ENCODE results near the gene OR4C5. TPM values are rescaled to one million over a fixed set of nuclear protein-coding genes. Genes with fewer than 3 reads are reported as not detected.
"Not testable (repeated sequence)": the region's sequence is repeated elsewhere in the genome, so short reads cannot be mapped to it uniquely, and the experiment has no call there.

The OR4C5 gene
- not detected for total RNA-seq

- DNase-seq, result no peak
- CTCF ChIA-PET, result no interaction called here
- peaks cover 2% of the 10 kb centered on the region for H3K9me3 Mint-ChIP-seq
- H3K4me1 Mint-ChIP-seq (ENCODE audit: low read depth), result no peaks in the 10 kb centered on the region
- POLR2A ChIA-PET, result no interaction called here
- intact Hi-C loops (cut with micrococcal nuclease), result no loop called here
- H3K27ac Mint-ChIP-seq, result no peak within 1 kb of the TSS
- H3K36me3 Mint-ChIP-seq, result no peaks in the 10 kb centered on the region
- no peak within 1 kb of the TSS for H3K4me3 Mint-ChIP-seq
- no peaks in the 10 kb centered on the region for H3K27me3 Mint-ChIP-seq
Observed at GRCh38 chr11:48366365-48366764, at the start of gene OR4C5. Gene OR4C5, minus strand, starts transcription at chr11:48366465. Its CDS starts 0 bp downstream, at chr11:48366465.

GRCh38 chr11:48384670-48385069, 18.4 kb upstream of the OR4C5 start:
- no peak overlapping the region for H3K4me3 Mint-ChIP-seq
- CTCF ChIA-PET, result no interaction called here
- intact Hi-C loops (cut with micrococcal nuclease), result no loop called here
- H3K4me1 Mint-ChIP-seq (ENCODE audit: low read depth), result no peaks in the 10 kb centered on the region
- POLR2A ChIA-PET, result no interaction called here
- H3K27me3 Mint-ChIP-seq, result no peaks in the 10 kb centered on the region
- DNase-seq, result no peak
- H3K36me3 Mint-ChIP-seq, result peaks cover 9% of the 10 kb centered on the region
- no peak overlapping the region for H3K27ac Mint-ChIP-seq
- peaks cover 42% of the 10 kb centered on the region for H3K9me3 Mint-ChIP-seq

- H3K36me3 Mint-ChIP-seq; H3K4me1 Mint-ChIP-seq (ENCODE audit: low read depth); DNase-seq; H3K27ac Mint-ChIP-seq; H3K4me3 Mint-ChIP-seq; intact Hi-C loops (cut with micrococcal nuclease); CTCF ChIA-PET; H3K27me3 Mint-ChIP-seq; POLR2A ChIA-PET: not testable (repeated sequence)
- H3K9me3 Mint-ChIP-seq, result peaks cover 45% of the 10 kb centered on the region
Observed at GRCh38 chr11:48384151-48384550, 17.9 kb upstream of the OR4C5 start.

- H3K36me3 Mint-ChIP-seq; H3K4me3 Mint-ChIP-seq; CTCF ChIA-PET; H3K9me3 Mint-ChIP-seq; H3K27me3 Mint-ChIP-seq; intact Hi-C loops (cut with micrococcal nuclease); POLR2A ChIA-PET; H3K4me1 Mint-ChIP-seq (ENCODE audit: low read depth); DNase-seq; H3K27ac Mint-ChIP-seq: not testable (repeated sequence)
Observed at GRCh38 chr11:48361289-48361688, 5.0 kb downstream of the OR4C5 start.

- peaks cover 4% of the 10 kb centered on the region for H3K36me3 Mint-ChIP-seq
- H3K4me1 Mint-ChIP-seq (ENCODE audit: low read depth), result no peaks in the 10 kb centered on the region
- peaks cover 16% of the 10 kb centered on the region for H3K9me3 Mint-ChIP-seq
- H3K4me3 Mint-ChIP-seq, result no peak overlapping the region
- ChIA-PET CTCF (no interaction called here), POLR2A (no interaction called here)
- no peaks in the 10 kb centered on the region for H3K27me3 Mint-ChIP-seq
- intact Hi-C loops (cut with micrococcal nuclease), result loop anchor here (5.0 kb wide), 1 partner anchor 1673 kb away; no protein-coding TSS in a partner anchor
- DNase-seq, result no peak
- no peak overlapping the region for H3K27ac Mint-ChIP-seq
Observed at GRCh38 chr11:48354677-48355076, 11.6 kb downstream of the OR4C5 start.

GRCh38 chr11:48354013-48354412, 12.3 kb downstream of the OR4C5 start:
- intact Hi-C loops (cut with micrococcal nuclease), result no loop called here
- ChIA-PET POLR2A (no interaction called here), CTCF (no interaction called here)
- no peaks in the 10 kb centered on the region for H3K4me1 Mint-ChIP-seq (ENCODE audit: low read depth)
- no peak for DNase-seq
- H3K4me3 Mint-ChIP-seq, result no peak overlapping the region
- no peaks in the 10 kb centered on the region for H3K27me3 Mint-ChIP-seq
- H3K27ac Mint-ChIP-seq, result no peak overlapping the region
- H3K9me3 Mint-ChIP-seq, result peaks cover 21% of the 10 kb centered on the region
- peaks cover 5% of the 10 kb centered on the region for H3K36me3 Mint-ChIP-seq

- H3K27ac Mint-ChIP-seq; POLR2A ChIA-PET; H3K27me3 Mint-ChIP-seq; H3K4me3 Mint-ChIP-seq; intact Hi-C loops (cut with micrococcal nuclease); DNase-seq; CTCF ChIA-PET: not testable (repeated sequence)
- Mint-ChIP-seq H3K4me1 (ENCODE audit: low read depth) (peaks cover 28% of the 10 kb centered on the region), H3K9me3 (peaks cover 52% of the 10 kb centered on the region), H3K36me3 (peaks cover 19% of the 10 kb centered on the region)
Observed at GRCh38 chr11:48346286-48346685, 20.0 kb downstream of the OR4C5 start.

- POLR2A ChIA-PET; H3K27ac Mint-ChIP-seq; DNase-seq; intact Hi-C loops (cut with micrococcal nuclease); CTCF ChIA-PET; H3K27me3 Mint-ChIP-seq; H3K4me3 Mint-ChIP-seq: not testable (repeated sequence)
- Mint-ChIP-seq H3K9me3 (peaks cover 22% of the 10 kb centered on the region), H3K36me3 (peaks cover 11% of the 10 kb centered on the region), H3K4me1 (ENCODE audit: low read depth) (peaks cover 35% of the 10 kb centered on the region)
Observed at GRCh38 chr11:48342505-48342904, 23.8 kb downstream of the OR4C5 start.

- ChIA-PET CTCF (no interaction called here), POLR2A (no interaction called here)
- peaks cover 15% of the 10 kb centered on the region for H3K9me3 Mint-ChIP-seq
- no peak overlapping the region for H3K4me3 Mint-ChIP-seq
- H3K27ac Mint-ChIP-seq, result no peak overlapping the region
- peaks cover 29% of the 10 kb centered on the region for H3K4me1 Mint-ChIP-seq (ENCODE audit: low read depth)
- intact Hi-C loops (cut with micrococcal nuclease), result no loop called here
- peaks cover 7% of the 10 kb centered on the region for H3K36me3 Mint-ChIP-seq
- no peaks in the 10 kb centered on the region for H3K27me3 Mint-ChIP-seq
- DNase-seq, result no peak
Observed at GRCh38 chr11:48341466-48341865, 24.8 kb downstream of the OR4C5 start.

- CTCF ChIA-PET; H3K36me3 Mint-ChIP-seq; H3K9me3 Mint-ChIP-seq; DNase-seq; H3K4me1 Mint-ChIP-seq (ENCODE audit: low read depth); H3K4me3 Mint-ChIP-seq; H3K27me3 Mint-ChIP-seq; H3K27ac Mint-ChIP-seq; POLR2A ChIA-PET: not testable (repeated sequence)
- intact Hi-C loops (cut with micrococcal nuclease), result loop anchor here (10.0 kb wide), 1 partner anchor 1730 kb away; no protein-coding TSS in a partner anchor
Observed at GRCh38 chr11:48324620-48325019, 41.6 kb downstream of the OR4C5 start, which contains the start of gene OR4C3. Gene OR4C3, plus strand, starts transcription at chr11:48324920. Its CDS starts 102 bp downstream, at chr11:48325022.

GRCh38 chr11:48319813-48320212, 46.5 kb downstream of the OR4C5 start:
- H3K4me1 Mint-ChIP-seq (ENCODE audit: low read depth); H3K4me3 Mint-ChIP-seq; POLR2A ChIA-PET; H3K9me3 Mint-ChIP-seq; DNase-seq; H3K27me3 Mint-ChIP-seq; CTCF ChIA-PET; H3K36me3 Mint-ChIP-seq; H3K27ac Mint-ChIP-seq: not testable (repeated sequence)
- intact Hi-C loops (cut with micrococcal nuclease), result loop anchor here (10.0 kb wide), 1 partner anchor 1735 kb away; no protein-coding TSS in a partner anchor

Measured in activated CD4-positive, alpha-beta memory T cell treated with anti-CD3 and anti-CD28 coated beads for 36 hours (primary cell).